ENCODE results near the gene TDRD6. TPM values are rescaled to one million over a fixed set of nuclear protein-coding genes. Genes with fewer than 3 reads are reported as not detected.
"Not testable (repeated sequence)": the region's sequence is repeated elsewhere in the genome, so short reads cannot be mapped to it uniquely, and the experiment has no call there.

TDRD6 gene
- total RNA-seq, 2 experiments from 2014 or later: 3.5 to 4.5 TPM

DNA sequence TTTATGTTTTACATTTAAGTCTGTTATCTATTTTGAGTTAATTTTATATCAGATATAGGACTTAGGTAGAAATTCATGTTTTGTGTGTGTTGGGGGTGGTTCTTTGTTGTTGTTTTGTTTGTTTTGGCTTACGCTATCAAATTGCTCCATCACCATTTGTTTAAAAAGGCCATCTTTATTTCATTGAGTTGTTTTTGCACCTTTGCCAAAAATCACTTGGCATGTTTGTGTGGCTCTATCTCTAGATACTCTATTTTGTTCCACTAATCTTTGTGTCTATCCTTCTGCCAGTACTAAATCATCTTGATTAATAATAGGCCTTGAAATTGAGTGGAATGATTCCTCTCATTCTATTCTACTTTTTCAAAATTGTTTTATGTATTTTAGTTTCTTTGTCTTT lies 42.4 kb upstream of the TDRD6 start:
- H3K4me3 ChIP-seq (ENCODE audit: low read depth, low read length, poor library complexity, severe bottlenecking): no peak overlapping the region
- DNase-seq (ENCODE audit: low spot score): no peak
- no peak overlapping the region for H2AFZ ChIP-seq (ENCODE audit: low read length)
- POLR2A ChIA-PET: interaction anchor here (0.9 to 1.0 kb wide), 2 partner anchors 10 to 18 kb away, joined by 3 to 6 read pairs; no protein-coding TSS in a partner anchor
- H3K4me2 ChIP-seq (ENCODE audit: low read length): no peak overlapping the region
- H3K27ac ChIP-seq (ENCODE audit: low read depth, low read length, poor library complexity, severe bottlenecking): peak overlapping the region; percentile 91
- peaks cover 69% of the 10 kb centered on the region for H3K4me1 ChIP-seq (ENCODE audit: insufficient read depth, low read length, poor library complexity, severe bottlenecking)
- intact Hi-C loops (cut with micrococcal nuclease; ENCODE audit: unreplicated experiment): loop anchor here (5.0 kb wide), 1 partner anchor 1268 kb away; the partner anchor contains the start of gene SUPT3H
- peaks cover 37% of the 10 kb centered on the region for H3K36me3 ChIP-seq (ENCODE audit: insufficient read depth, low read length)
- H4K20me1 ChIP-seq (ENCODE audit: insufficient read depth, low read length): no peaks in the 10 kb centered on the region
- no peak for TF ChIP-seq EZH2phosphoT487 (IDR thresholded peaks at IDR 0.05; ENCODE audit: borderline replicate concordance, low read depth, low read length)
- TF ChIP-seq, protein P1, sequence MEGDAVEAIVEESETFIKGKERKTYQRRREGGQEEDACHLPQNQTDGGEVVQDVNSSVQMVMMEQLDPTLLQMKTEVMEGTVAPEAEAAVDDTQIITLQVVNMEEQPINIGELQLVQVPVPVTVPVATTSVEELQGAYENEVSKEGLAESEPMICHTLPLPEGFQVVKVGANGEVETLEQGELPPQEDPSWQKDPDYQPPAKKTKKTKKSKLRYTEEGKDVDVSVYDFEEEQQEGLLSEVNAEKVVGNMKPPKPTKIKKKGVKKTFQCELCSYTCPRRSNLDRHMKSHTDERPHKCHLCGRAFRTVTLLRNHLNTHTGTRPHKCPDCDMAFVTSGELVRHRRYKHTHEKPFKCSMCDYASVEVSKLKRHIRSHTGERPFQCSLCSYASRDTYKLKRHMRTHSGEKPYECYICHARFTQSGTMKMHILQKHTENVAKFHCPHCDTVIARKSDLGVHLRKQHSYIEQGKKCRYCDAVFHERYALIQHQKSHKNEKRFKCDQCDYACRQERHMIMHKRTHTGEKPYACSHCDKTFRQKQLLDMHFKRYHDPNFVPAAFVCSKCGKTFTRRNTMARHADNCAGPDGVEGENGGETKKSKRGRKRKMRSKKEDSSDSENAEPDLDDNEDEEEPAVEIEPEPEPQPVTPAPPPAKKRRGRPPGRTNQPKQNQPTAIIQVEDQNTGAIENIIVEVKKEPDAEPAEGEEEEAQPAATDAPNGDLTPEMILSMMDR (conservative IDR thresholded peaks at IDR 0.05; ENCODE audit: low read length): no peak
- peaks cover 92% of the 10 kb centered on the region for H3K79me2 ChIP-seq (ENCODE audit: insufficient read depth, low read depth, low read length)
- no peaks in the 10 kb centered on the region for H3K9me2 ChIP-seq (ENCODE audit: insufficient read depth, low read length)
- no TSS peak for BruUV-seq (replicated peaks)
- CTCF ChIA-PET (ENCODE audit: unreplicated experiment): no interaction called here
- H3K9me3 ChIP-seq (ENCODE audit: low read length): peaks cover 33% of the 10 kb centered on the region; the same call in 1 of the 2 replicates

GRCh38 chr6:46648108-46648507 lies 39.6 kb upstream of the TDRD6 start:
- H3K4me2 ChIP-seq (ENCODE audit: low read length); H3K4me3 ChIP-seq (ENCODE audit: low read depth, low read length, poor library complexity, severe bottlenecking); H3K9me2 ChIP-seq (ENCODE audit: insufficient read depth, low read length); H3K27ac ChIP-seq (ENCODE audit: low read depth, low read length, poor library complexity, severe bottlenecking); DNase-seq (ENCODE audit: low spot score); H4K20me1 ChIP-seq (ENCODE audit: insufficient read depth, low read length); CTCF ChIA-PET (ENCODE audit: unreplicated experiment); BruUV-seq (replicated peaks); H2AFZ ChIP-seq (ENCODE audit: low read length): not testable (repeated sequence)
- POLR2A ChIA-PET: interaction anchor here (3.0 kb wide), 1 partner anchor 12 kb away, joined by 31 read pairs; no protein-coding TSS in a partner anchor
- Histone ChIP-seq H3K36me3 (ENCODE audit: insufficient read depth, low read length) (peaks cover 27% of the 10 kb centered on the region), H3K79me2 (ENCODE audit: insufficient read depth, low read depth, low read length) (peaks cover 92% of the 10 kb centered on the region), H3K4me1 (ENCODE audit: insufficient read depth, low read length, poor library complexity, severe bottlenecking) (peaks cover 42% of the 10 kb centered on the region), H3K9me3 (ENCODE audit: low read length) (peaks cover 27% of the 10 kb centered on the region; the same call in 1 of the 2 replicates)
- intact Hi-C loops (cut with micrococcal nuclease; ENCODE audit: unreplicated experiment): loop anchor here (5.0 kb wide), 1 partner anchor 1271 kb away; the partner anchor contains the start of gene SUPT3H

DNA sequence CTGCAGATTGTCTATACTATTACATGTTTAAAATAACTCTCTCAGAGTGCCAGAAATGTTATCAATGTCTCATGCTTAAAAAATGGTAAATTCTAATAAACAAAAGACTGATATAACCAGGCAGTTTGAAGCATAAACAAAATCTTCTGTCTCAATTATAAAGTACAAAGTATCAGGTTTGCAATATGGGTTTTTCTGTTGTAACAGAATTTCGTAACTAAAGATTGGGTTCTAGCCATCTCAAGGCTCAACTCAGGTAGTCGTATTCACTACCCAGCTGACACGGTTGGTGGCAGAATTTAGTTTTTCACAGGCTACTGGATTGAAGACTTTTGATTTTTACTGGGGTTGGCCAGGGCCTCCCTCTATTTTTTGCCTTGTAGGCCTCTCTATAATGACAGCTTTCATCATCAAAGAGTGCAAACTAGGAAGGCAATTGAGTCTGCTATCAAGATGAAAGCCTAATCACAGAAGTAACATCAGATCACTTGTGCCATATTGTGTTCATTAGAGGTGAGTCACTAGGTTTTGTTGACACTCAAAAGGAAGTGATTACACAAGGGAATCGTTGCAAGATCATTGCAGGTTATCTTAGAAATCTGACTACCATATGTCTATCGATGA lies 38.7 kb upstream of the TDRD6 start:
- peak overlapping the region; percentile 78 for H3K4me2 ChIP-seq (ENCODE audit: low read length)
- peak; percentile 76 for DNase-seq (ENCODE audit: low spot score)
- ChIA-PET CTCF (ENCODE audit: unreplicated experiment) (interaction anchor here (1.7 kb wide), 1 partner anchor 22 kb away, joined by 6 read pairs; no protein-coding TSS in a partner anchor), POLR2A (interaction anchor here (0.5 to 3.8 kb wide), 7 partner anchors 8 to 699 kb away, joined by 3 to 31 read pairs (median 15); no protein-coding TSS in a partner anchor)
- H3K9me3 ChIP-seq (ENCODE audit: low read length): peaks cover 27% of the 10 kb centered on the region; the same call in 1 of the 2 replicates
- intact Hi-C loops (cut with micrococcal nuclease; ENCODE audit: unreplicated experiment): loop anchor here (5.0 kb wide), 1 partner anchor 1272 kb away; the partner anchor contains the start of gene SUPT3H
- H3K27ac ChIP-seq (ENCODE audit: low read depth, low read length, poor library complexity, severe bottlenecking): peak overlapping the region; percentile 96
- H3K9me2 ChIP-seq (ENCODE audit: insufficient read depth, low read length): no peaks in the 10 kb centered on the region
- TF ChIP-seq, protein P1 (conservative IDR thresholded peaks at IDR 0.05; ENCODE audit: low read length): peak; percentile 65
- TF ChIP-seq EZH2phosphoT487 (IDR thresholded peaks at IDR 0.05; ENCODE audit: borderline replicate concordance, low read depth, low read length): no peak
- no peak overlapping the region for H2AFZ ChIP-seq (ENCODE audit: low read length)
- H3K4me1 ChIP-seq (ENCODE audit: insufficient read depth, low read length, poor library complexity, severe bottlenecking): peaks cover 34% of the 10 kb centered on the region
- H3K36me3 ChIP-seq (ENCODE audit: insufficient read depth, low read length): peaks cover 27% of the 10 kb centered on the region
- peak overlapping the region; percentile 85 for H3K4me3 ChIP-seq (ENCODE audit: low read depth, low read length, poor library complexity, severe bottlenecking)
- peaks cover 93% of the 10 kb centered on the region for H3K79me2 ChIP-seq (ENCODE audit: insufficient read depth, low read depth, low read length)
- no peaks in the 10 kb centered on the region for H4K20me1 ChIP-seq (ENCODE audit: insufficient read depth, low read length)
- no TSS peak for BruUV-seq (replicated peaks)
